Muscle layer of colon (tissue), 2 donors: ENCODE data around the gene MDFIC.

ENCODE experiments used
- H3K27ac ChIP-seq: one replicate; pipeline ENCODE4 v1.7.0; 2013; ENCODE audit warnings: low read depth, mild to moderate bottlenecking, low read length, moderate library complexity
- H3K27me3 ChIP-seq, 2 donors: one replicate each; pipeline ENCODE4 v1.7.0; 2013; ENCODE audit warnings: low read length in 2 of 2, mild to moderate bottlenecking in 2 of 2; ENCODE audit not compliant: insufficient read depth in 2 of 2, control insufficient read depth in 1 of 2
- H3K36me3 ChIP-seq: one replicate; pipeline ENCODE4 v1.7.0; 2013; ENCODE audit warnings: mild to moderate bottlenecking, low read length; ENCODE audit not compliant: insufficient read depth
- H3K4me1 ChIP-seq: one replicate; pipeline ENCODE4 v1.7.0; 2013; ENCODE audit warnings: mild to moderate bottlenecking, low read length; ENCODE audit not compliant: insufficient read depth
- H3K4me3 ChIP-seq, 2 donors: one replicate each; pipeline ENCODE4 v1.7.0; 2013; ENCODE audit warnings: low read length in 2 of 2, low read depth in 1 of 2, mild to moderate bottlenecking in 1 of 2, moderate library complexity in 1 of 2
- H3K9ac ChIP-seq: one replicate; pipeline ENCODE4 v1.7.0; 2013; ENCODE audit warnings: low read length
- H3K9me3 ChIP-seq: one replicate; pipeline ENCODE4 v1.7.0; 2013; ENCODE audit warnings: mild to moderate bottlenecking, low read length
- donor health status: abdominal sarcoma.
- donor health status: Adenocarcinoma of cecum.

The MDFIC gene

DNA sequence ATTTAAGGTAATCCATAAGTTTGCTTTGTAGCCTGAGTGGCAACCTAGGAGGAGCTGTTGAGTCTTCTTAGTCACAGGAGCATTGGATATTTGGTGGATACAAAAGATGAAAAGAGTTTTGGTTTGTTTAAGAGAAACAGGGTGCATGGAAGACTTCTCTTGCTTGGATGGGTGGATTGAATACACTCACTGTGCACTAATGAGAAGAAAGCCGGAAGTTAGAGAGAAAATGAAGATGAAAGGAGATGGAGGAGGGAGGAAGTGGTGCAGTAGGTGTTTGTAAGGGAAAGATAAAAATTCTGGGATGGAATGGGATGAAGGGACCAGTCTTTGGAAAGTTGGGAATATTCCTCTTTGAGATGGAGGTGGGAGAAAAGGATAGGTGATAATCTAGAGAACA lies 7.7 kb downstream of the MDFIC start:
- Histone ChIP-seq H3K27ac (no peak overlapping the region), H3K9ac (no peak overlapping the region), H3K9me3 (no peaks in the 10 kb centered on the region), H3K4me1 (peaks cover 27% of the 10 kb centered on the region), H3K36me3 (no peaks in the 10 kb centered on the region), H3K27me3 (no peaks in the 10 kb centered on the region), H3K4me3 (no peak overlapping the region)

DNA sequence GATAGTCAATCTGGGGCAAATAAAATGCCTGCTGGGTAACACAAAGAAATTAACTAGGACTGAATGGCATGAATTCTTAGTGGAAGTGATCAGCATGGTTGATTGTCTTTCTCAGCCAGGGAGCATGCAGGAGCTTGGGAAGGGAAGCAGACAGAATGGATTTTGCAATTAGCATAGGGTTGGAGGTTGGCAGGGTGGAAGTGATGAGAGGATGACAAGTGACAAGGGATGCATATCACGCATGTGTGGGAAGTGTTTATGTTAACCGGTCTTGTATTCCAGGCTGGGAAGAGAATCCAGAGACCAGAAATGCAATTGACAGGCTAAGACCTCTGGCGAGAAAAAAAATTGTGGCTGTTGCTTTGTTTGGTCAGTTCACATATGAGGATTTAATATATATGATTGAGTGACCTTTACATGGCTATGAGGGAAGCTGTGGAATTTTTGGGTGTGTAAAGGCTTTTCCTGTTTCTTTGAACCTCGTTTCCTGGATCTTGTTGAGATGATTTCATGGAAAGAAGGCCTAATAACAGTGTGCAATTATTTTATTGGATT lies 8.3 kb downstream of the MDFIC start:
- Histone ChIP-seq H3K36me3 (no peaks in the 10 kb centered on the region), H3K9me3 (no peaks in the 10 kb centered on the region), H3K27ac (no peak overlapping the region), H3K4me1 (peaks cover 30% of the 10 kb centered on the region), H3K9ac (no peak overlapping the region), H3K4me3 (no peak overlapping the region), H3K27me3 (no peaks in the 10 kb centered on the region)

DNA sequence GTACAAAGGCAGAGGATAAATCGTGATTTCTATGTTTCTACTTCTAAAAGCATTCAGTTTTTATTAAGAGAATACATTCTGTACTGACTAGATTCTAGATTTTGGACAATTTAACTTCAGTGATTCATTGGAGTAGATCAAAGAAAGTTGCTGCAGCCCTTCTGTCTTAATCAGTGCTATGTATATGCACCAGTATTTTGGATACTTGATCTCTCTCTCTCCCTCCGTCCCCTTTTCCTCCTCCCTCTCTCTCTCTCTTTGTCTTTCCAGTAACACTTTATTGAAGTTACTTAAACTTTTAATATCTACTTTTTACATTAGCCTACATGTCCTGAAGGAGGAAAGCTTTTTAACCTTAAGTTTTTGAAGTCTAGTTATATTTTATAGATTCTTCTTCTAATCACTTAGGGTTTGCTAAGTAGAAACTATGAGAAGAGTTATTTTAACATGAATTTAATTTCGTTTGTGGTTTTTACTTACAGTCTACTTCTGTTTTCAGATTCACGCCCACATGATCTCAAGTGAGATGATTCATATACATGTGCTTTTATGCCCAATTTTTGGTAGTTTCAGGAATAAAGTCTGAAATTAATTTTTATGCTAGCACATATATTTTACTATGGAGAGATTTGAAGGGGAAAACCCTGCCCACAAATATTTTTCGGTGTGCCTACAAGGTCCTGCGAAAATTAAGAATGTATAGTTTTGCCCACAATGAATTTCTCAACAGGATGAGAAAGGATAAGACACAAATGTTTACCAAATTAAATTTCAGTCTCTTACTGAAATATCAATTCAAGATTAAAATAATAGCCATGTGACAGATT lies 9.1 kb downstream of the MDFIC start:
- peaks cover 23% of the 10 kb centered on the region for H3K4me1 ChIP-seq
- H3K27ac ChIP-seq = no peak overlapping the region
- H3K4me3 ChIP-seq = no peak overlapping the region
- no peaks in the 10 kb centered on the region for H3K27me3 ChIP-seq
- no peaks in the 10 kb centered on the region for H3K36me3 ChIP-seq
- no peaks in the 10 kb centered on the region for H3K9me3 ChIP-seq
- H3K9ac ChIP-seq = no peak overlapping the region

DNA sequence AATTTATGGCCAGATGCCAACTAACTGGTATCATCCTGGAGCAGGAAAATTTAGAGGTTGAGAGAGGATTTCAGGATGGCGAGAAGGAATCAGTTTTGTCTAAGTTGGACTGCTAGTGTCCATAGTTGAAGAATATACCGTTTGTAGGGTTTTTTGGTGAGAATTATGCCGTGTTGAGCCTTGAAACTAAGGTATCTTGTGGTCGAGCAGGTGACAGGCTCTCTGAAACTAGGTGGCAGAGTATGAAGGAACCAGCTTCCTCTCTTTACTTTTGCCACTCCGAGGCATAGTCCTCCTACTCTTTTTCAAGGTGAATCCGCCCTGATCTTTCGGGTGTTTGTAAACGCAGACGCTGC lies 9.7 kb downstream of the MDFIC start:
- Histone ChIP-seq H3K9me3 (no peaks in the 10 kb centered on the region), H3K36me3 (no peaks in the 10 kb centered on the region), H3K4me3 (no peak overlapping the region), H3K27ac (no peak overlapping the region), H3K4me1 (peaks cover 19% of the 10 kb centered on the region), H3K27me3 (no peaks in the 10 kb centered on the region), H3K9ac (no peak overlapping the region)

DNA sequence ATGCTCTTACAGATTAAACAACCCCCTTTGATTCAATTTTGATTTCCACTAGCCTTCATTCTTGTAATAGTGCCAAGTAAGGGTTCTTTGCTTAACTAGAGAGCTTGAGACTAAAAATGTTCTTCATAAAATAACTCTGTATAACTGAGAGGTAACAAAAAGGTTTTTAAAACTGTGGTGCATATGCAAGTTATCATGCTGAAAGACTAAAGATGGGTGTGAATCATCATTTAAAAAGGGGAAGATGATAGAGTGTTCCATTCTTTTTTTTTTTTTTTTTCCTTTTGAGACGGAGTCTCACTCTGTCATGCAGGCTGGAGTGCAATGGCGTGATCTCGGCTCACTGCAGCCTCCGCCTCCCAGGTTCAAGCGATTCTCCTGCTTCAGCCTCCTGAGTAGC lies 11.1 kb downstream of the MDFIC start:
- Histone ChIP-seq H3K9ac (no peak overlapping the region), H3K4me1 (peaks cover 23% of the 10 kb centered on the region), H3K4me3 (no peak overlapping the region), H3K27ac (no peak overlapping the region), H3K36me3 (no peaks in the 10 kb centered on the region), H3K27me3 (no peaks in the 10 kb centered on the region), H3K9me3 (no peaks in the 10 kb centered on the region)

DNA sequence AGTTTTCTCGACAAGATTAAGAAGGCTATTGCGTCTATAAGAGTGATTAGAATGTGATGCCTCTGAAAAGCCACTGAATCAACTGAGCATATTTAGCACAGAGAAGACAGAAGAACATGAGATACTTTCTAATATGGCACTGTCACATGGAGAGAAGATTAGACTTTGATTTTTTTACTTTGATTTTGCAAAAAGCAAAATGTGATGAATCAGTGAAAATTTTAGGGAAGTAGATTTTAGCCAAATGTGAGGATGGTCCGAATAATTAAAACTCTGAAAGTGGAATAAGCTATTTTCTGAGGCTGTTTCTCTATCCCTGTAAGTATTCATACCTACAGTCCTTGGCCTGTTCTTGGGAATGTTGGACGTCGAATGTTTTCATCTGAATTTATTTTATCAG lies 11.8 kb downstream of the MDFIC start:
- Histone ChIP-seq H3K27me3 (no peaks in the 10 kb centered on the region), H3K9ac (no peak overlapping the region), H3K36me3 (no peaks in the 10 kb centered on the region), H3K4me3 (no peak overlapping the region), H3K9me3 (no peaks in the 10 kb centered on the region), H3K27ac (no peak overlapping the region), H3K4me1 (peaks cover 23% of the 10 kb centered on the region)

DNA sequence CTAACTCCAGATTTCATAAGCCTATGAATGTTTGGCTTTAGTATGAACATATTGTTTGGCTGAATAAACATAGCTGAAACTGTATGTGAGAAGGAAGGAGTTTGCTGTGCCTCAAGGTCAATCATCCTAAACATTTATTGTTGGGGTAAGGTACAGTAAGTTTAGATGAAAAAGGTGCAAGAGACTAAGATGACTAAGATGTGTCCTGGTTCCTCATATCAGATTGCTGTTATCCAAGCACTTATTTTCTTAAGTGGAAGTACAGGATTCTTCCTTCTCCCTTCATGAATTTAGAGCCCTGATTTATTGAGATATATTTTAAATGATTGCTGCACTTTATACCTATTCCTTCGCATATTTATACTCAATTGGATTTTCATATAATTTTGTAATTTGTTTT lies 12.2 kb downstream of the MDFIC start:
- H3K27me3 ChIP-seq = no peaks in the 10 kb centered on the region
- no peaks in the 10 kb centered on the region for H3K36me3 ChIP-seq
- H3K9ac ChIP-seq = no peak overlapping the region
- peaks cover 23% of the 10 kb centered on the region for H3K4me1 ChIP-seq
- no peak overlapping the region for H3K4me3 ChIP-seq
- no peaks in the 10 kb centered on the region for H3K9me3 ChIP-seq
- H3K27ac ChIP-seq = no peak overlapping the region

DNA sequence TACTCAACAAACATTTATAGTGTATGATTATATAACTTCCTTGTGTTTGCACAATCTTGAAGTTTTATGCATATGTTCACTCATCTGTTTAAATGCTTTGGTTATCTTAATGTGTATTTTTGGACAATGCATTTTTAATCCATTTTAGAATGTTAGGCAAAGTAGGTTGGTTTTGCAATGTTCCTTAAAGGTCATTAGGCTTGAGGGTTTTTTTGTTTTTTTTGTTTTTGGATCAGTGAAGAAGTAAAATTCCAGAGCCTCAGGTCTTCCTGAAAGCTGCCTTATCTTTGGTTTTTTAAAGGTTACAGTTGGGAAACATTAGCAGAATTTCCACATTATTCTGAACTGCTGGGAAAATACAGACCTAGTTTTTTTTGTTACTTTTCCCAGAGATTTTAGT lies 12.8 kb downstream of the MDFIC start:
- H3K4me1 ChIP-seq = peaks cover 23% of the 10 kb centered on the region
- no peak overlapping the region for H3K27ac ChIP-seq
- no peak overlapping the region for H3K9ac ChIP-seq
- no peaks in the 10 kb centered on the region for H3K9me3 ChIP-seq
- H3K36me3 ChIP-seq = no peaks in the 10 kb centered on the region
- H3K27me3 ChIP-seq = no peaks in the 10 kb centered on the region
- H3K4me3 ChIP-seq = no peak overlapping the region

DNA sequence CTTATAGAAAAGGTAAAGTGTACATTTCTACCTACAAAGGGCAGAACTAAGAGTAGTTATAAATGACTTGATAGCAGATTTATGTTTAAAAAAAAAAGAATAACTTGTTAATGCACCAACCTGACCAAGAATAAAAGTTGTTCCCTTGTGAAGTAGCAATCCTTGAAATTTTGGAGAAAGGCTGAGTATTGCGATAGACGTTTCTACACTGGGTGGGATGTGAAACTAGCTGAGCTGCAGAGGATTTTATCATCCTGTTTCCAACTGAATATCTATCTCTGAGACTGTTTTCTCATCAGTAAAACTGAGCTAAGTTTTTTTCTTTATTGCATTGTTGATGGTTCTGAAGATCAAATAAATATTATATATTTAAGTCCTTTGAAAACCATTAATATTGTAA lies 14.6 kb downstream of the MDFIC start:
- Histone ChIP-seq H3K27ac (no peak overlapping the region), H3K9me3 (no peaks in the 10 kb centered on the region), H3K27me3 (no peaks in the 10 kb centered on the region), H3K4me1 (peaks cover 23% of the 10 kb centered on the region), H3K36me3 (no peaks in the 10 kb centered on the region), H3K9ac (no peak overlapping the region), H3K4me3 (no peak overlapping the region)

DNA sequence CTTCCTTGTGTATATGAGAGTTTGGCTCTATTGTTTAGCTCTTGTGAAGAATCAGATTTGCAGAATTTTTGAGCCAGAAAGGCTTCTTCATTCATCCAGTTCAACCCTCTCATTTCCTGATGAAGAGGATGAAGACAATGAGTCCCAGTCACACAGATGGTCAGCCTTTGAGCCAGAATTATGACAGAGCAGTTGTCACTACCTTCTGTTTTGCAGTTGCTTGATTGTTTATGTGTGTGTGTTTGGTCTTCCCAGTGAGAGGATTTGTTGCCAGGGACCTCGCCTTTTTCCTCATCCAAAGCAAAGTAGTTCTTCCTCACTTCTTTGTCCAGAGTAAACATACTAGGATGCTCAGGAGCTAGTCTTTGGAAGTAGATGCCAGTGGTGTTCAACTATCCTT lies 15.6 kb downstream of the MDFIC start:
- Histone ChIP-seq H3K9me3 (no peaks in the 10 kb centered on the region), H3K4me3 (no peak overlapping the region), H3K27me3 (no peaks in the 10 kb centered on the region), H3K4me1 (peaks cover 21% of the 10 kb centered on the region), H3K36me3 (no peaks in the 10 kb centered on the region), H3K27ac (no peak overlapping the region), H3K9ac (no peak overlapping the region)

DNA sequence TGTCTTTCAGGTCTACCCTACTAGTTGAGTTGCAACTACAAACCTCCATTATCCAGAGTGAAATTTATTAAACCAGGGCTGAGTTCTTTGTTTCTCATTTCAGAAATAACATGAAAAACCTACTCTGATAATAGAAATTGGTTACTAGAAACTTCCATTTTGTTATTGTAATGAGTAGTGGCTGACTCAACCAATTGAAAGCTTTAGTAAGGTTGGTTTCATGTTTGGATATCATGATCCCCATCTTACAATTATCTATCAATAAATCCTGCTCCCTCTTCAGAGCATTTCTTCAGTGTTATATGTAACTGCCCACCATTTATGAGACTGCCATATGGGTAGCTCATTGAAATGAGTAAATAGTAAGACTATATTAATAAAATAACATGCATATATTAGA lies 16.9 kb downstream of the MDFIC start:
- H3K27me3 ChIP-seq = no peaks in the 10 kb centered on the region
- no peak overlapping the region for H3K4me3 ChIP-seq
- H3K36me3 ChIP-seq = peaks cover 4% of the 10 kb centered on the region
- no peaks in the 10 kb centered on the region for H3K9me3 ChIP-seq
- no peak overlapping the region for H3K27ac ChIP-seq
- H3K9ac ChIP-seq = no peak overlapping the region
- peaks cover 14% of the 10 kb centered on the region for H3K4me1 ChIP-seq

DNA sequence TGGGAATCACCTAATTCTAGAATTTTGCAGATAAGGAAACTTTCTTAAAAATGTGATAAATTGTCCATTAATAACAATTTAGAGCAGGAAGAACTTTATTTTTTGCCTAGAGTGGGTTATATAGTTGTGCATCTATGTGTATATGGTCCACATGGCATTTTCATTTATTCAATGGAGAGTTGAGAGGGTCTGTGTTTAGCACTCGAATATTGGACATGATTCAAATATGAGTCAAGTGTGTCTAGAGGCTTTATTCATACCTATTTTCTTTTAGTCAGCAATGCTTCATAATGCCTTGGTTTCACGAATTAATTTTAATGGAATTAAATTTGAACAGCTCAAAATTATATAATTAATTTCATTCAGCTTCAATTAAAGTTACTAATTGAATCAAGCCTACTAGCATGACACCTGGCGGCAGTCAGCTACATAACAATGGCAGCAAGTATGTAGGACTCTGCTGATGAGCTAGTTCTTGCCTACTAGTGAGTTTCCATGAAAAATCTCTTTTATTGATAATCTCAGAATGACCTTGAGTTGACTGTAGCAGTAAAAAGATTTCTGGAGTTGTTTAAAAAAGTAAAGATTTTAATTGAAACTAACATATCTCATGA lies 17.7 kb downstream of the MDFIC start:
- no peak overlapping the region for H3K27ac ChIP-seq
- H3K4me3 ChIP-seq = no peak overlapping the region
- H3K36me3 ChIP-seq = peaks cover 4% of the 10 kb centered on the region
- no peaks in the 10 kb centered on the region for H3K27me3 ChIP-seq
- H3K4me1 ChIP-seq = peaks cover 7% of the 10 kb centered on the region
- no peak overlapping the region for H3K9ac ChIP-seq
- no peaks in the 10 kb centered on the region for H3K9me3 ChIP-seq
